Inferior parietal cortex (tissue), 1 donor: ENCODE measurements around the gene LOXL1.
"Not testable (repeated sequence)": the region's sequence is repeated elsewhere in the genome, so short reads cannot be mapped to it uniquely, and the experiment has no call there.

Source experiments
- DNase-seq: peaks from one replicate; pipeline ENCODE4 v3.0.0-alpha.2; 2016; ENCODE audit errors: extremely low spot score

LOXL1 gene

DNA sequence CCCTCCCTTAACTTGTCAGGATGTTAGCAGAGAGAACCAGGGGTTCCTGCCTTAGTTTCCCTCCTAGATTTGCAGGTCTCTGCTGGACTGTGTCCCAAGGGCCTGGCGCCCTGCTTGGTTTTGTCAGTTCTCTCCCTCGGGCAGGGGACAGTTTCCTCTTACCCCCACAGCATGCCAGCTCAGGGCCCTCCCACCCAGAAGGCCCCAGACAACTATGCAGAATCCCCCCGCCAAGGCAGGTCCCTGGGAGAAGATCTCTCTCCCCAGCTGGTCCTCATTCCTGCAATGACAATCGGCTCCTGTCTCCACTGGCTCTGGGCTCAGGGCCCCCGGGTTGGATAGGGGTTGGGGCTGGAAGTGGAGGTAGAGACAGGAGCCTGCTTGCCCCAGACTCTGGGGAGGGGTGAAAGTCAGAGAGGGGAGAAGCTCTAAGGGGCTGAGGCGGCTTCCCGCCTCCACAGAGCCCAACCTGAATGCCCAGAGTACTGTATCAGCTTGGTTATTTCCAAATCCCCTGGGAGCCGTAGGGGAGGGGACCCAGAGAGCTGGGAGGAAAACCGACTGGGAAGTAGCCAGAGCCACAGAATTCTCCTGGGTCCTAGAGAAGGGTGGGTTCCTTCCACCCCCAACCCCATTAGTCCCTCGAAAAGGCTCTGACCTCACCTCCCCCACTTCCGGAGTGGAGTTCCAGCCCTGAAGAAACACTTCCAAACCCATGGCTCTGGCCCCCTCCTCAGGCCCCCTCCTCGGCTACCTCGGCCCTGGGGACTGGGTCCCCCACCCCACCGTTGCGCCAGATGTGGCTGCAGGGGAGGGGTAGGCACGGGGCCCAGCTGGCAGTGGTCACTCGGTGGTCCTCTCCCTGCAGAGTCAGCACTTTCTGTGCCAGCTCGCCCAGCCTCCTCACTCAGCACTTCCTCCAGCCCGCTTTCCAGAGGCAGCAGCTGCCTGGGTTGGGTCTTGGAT, 3.8 kb upstream of the LOXL1 start:
- no peak for DNase-seq

DNA sequence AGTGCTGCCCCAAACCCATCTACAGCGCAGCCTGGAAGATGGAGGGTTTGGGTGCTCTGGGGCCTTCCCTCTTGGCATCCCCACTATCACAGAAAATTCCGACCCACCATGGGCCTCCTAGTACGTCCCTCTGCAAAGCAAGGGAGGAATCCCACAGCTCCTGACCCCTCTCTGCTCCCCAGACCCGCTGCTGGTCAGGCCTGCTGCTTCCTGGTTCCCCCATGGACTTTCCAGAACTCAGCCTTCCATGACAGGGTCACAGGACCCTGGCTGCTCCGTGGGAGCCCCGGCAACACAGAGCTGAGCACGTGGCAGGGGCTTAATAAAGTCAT, 3.1 kb upstream of the LOXL1 start:
- DNase-seq: no peak

DNA sequence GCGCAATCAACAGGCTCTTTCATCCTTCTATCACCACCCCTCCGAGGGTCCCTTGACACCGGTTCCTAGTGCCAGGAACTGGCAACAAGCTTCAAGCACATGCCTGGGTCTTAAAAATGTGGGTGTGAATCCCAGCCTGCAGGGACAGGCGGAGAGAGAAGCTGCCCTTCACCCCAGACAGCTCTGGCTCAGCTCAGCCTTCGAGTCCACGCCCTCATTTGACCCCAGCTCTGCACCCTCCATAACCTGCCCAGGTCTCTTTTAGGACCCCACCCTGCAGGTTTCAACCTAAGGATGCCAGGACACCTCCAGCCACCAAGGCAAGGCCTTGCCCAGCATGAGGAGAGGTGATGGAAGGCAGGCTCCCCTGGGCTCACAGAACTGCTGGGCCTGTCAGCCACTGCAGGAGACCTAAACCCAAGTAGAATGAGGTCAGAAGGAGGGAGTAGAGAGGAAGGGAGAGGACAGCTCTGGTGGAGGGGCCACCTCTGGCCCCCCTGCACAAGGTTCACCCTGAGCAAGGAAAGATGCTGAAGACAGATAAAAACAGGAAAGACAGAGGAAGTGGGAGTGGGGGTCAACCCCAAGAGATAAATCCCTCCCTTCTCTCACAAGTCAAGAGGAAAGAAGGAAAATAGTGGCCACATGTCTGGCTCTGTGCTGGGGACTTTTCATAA, 2.6 kb upstream of the LOXL1 start:
- no peak for DNase-seq

DNA sequence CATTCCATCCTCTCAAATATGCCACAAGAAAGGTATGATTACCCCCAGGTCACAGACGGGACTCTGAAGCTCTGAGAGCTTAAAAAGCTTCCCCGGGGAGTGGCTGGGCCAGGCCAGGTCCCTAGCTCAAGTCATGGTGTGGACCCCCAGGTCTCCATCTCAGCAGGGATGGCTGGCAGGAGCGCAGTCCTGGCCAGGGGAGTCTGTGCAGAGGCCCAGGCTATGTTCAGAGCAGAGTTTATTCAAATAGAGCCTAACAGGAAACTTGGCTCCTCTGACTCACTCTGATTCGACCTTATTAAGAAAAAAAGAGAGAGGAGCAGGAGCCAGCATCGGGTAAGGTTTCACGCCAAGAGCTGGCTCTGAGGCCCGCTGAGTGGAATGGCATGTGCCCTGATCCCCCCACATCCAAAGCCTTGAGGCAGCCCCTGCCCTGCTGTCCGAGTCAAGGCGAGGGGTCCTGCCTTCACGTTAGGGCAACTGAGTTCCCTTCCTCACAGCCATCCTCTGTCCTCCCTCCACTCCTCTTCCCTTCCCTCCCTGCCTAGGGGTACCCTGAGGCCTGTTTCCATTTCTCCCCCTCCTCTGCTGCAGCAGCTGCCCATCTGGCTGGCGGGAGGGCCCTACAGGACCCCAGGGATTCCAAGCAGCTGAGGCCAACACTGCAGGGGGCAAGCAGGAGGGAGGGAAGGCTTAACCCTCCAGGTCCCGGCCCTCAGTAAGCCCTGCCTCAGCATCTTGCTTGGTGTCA, 1.9 kb upstream of the LOXL1 start:
- no peak for DNase-seq

DNA sequence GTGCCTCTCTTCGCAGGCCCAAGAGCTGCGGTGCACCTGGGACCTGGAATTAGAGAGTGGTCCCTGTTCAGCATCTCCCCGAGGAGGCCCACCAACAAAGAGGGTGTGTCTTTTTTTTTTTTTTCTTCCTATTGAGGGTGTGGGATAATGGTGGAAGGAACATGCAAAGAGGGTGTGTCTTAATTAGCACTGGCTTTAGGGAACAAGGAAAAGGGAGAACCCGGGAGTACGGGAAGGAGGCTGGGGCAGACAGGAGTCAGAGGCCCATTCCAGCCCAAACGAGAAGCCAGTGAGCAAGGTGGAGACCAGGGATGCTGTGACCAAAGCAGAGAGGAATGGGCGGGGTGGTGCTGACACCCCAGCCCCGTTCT, 429 bp upstream of the LOXL1 start:
- no peak for DNase-seq

DNA sequence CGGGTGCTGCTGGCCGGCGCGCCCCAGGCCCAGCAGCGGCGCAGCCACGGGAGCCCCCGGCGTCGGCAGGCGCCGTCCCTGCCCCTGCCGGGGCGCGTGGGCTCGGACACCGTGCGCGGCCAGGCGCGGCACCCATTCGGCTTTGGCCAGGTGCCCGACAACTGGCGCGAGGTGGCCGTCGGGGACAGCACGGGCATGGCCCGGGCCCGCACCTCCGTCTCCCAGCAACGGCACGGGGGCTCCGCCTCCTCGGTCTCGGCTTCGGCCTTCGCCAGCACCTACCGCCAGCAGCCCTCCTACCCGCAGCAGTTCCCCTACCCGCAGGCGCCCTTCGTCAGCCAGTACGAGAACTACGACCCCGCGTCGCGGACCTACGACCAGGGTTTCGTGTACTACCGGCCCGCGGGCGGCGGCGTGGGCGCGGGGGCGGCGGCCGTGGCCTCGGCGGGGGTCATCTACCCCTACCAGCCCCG, 777 bp downstream of the LOXL1 start:
- no peak for DNase-seq

DNA sequence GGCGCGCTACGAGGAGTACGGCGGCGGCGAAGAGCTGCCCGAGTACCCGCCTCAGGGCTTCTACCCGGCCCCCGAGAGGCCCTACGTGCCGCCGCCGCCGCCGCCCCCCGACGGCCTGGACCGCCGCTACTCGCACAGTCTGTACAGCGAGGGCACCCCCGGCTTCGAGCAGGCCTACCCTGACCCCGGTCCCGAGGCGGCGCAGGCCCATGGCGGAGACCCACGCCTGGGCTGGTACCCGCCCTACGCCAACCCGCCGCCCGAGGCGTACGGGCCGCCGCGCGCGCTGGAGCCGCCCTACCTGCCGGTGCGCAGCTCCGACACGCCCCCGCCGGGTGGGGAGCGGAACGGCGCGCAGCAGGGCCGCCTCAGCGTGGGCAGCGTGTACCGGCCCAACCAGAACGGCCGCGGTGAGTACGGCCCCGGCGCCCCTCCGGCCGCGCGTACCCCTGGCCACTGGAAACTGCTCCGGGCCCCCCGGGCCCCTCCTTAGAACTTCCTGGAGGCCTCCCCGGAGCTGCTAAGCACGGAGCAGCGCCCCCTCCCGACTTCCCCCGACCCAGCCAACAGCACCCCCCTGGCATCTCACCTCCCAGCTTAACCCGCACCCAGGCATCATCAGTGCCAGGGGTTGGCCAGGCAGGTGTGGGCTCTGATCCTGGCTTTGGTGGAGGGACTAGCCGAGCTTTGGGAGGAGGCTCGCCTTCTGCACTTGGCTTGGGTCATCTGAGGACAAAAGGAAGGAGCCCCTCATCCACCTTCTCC, 1.4 kb downstream of the LOXL1 start:
- no peak for DNase-seq

DNA sequence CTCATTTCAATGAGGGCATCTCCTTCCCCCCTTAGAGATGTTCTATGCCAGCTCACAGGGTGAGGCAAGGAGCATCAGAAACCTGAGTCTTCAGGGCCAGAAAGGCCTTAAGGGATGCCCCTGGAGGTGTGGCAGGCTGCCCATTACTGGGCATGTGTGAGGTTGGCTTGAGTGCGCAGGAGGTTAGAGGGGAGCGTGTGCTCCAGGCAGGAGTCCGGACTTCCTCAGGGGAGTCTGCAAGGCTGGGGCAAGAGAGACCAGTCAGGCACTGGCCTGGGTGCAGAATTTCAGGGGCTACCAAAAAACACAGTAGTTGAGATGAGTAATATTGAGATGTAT, 1.9 kb downstream of the LOXL1 start:
- DNase-seq: no peak

DNA sequence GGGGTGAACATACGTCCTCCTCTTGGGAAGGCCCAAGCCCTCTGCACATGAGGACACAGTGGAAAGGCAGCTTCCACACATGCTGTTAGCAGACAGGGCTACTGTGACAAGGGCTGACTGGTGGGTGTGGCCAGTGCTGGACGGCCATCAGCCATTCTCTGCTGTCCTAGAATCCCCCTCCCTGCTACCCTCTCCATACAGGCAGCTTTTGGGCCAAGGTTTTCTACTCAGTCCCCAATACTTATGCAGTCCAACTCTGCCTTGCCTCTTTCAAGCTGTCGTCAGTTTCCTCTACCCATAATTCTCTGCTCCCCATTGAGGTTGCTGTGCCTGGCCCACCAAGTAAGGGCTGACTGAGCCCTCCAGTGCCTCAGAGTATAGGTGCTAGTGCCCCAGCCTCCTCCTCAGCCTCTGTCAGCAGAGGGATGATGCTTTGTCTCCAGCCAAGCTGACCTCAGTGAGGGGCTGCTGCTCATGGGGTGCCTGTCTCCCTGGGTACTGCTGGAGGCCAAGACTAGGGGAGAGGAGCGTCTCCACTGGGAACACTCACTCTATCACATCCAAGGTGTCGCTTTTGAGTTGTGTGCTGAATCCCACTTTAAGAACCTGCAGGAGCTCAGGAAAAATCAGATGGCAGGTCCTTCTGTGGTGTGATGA, 2.8 kb downstream of the LOXL1 start:
- no peak for DNase-seq

DNA sequence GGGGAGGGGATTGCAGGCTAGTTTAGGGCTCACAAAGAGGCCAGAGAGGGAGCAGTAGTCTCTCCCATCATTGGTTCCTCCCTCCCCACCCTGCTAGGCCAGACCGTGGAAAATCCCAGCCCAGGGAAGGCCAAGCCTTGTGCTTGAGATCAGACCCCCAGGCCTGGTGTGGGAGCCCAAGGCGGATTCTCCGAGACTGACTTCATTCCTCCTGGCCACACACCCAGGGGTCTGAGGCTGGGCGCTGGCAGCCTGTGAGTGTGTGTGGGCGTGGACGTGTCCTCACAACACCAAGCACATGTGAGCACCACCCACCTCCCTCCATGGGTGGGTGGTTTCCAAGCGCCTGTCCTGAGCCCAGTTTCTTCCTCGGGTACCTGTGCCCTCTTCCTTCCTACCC, 4.1 kb downstream of the LOXL1 start:
- no peak for DNase-seq

DNA sequence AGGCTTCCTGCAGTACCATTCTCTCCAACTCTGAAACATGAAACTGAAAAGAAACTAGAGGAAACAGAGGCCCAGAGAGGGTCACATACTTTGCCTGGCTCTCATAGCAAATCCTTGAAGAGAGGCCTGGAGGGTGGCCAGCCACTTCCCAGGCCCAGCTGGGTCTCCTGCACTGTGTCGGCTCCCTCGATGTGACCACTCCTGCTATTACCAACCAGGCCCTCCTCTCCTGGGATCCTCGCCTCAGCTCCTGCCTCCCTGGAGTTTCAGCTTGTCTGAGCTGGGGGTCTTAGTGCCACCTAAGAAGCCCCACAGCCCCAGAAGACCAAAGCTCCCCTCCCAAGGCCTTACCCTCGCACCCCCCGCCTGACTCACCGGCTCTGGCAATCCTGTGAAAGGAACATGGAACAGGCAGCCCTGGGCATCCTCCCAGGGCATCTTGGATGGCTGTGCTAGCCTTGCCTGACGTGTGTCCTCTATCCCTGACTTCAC, 4.6 kb downstream of the LOXL1 start:
- no peak for DNase-seq

DNA sequence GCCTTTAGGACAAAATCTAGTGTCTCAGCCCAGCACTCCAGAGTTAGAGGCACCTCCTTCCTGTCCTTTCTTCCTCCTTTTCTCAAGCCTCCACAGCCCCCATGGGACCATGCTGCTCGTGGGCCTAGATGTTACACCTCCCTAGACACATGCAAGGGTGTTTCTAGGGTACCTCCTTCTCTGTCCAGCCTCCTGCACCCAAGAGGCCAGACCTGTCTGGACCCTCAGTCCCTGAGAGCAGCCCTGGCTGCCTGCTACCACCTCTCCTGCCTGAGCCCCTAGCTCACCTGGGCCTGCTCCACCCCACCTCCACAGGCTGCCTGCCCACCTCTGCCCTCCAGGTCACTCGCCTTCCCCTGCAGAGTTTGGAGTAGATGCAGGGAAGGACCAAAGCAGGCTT, 5.2 kb downstream of the LOXL1 start:
- no peak for DNase-seq

DNA sequence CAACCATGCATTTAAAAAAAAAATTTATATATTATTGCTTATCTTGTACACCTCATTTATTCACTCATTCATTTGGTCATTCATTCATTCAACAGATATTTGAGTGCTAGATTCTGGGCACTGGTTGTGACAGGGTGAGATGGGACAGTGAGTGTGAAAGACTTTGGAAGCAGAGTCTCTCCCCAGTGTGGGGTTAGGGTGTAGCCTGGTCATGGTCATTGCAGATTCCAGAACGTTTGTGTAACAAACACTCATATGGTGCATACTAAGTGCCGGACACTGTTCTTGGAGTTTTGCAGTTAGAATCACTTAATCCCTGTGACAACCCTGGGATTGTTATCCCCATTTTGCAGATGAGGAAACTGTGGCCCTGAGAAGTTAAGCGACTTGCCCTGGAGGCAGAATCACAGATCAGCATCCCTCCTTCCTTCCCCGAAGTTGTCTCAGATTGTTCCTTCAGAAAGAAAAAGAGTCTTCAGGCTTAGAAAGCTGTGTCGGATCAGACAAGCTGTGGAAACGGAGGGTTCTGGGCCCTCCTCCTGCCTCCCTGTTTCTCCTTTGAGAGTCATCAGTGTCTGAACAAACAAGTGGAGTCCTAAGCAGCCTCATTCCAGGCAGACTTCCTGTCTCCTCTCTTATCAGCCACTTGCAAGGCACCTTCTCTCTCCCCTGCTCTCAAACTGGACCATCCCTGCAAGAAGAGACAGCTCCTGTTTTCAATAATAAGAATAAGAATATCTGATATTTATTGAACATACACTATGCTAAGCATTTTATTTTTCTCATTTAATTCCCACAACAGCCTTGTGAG, 6.3 kb downstream of the LOXL1 start:
- no peak for DNase-seq

DNA sequence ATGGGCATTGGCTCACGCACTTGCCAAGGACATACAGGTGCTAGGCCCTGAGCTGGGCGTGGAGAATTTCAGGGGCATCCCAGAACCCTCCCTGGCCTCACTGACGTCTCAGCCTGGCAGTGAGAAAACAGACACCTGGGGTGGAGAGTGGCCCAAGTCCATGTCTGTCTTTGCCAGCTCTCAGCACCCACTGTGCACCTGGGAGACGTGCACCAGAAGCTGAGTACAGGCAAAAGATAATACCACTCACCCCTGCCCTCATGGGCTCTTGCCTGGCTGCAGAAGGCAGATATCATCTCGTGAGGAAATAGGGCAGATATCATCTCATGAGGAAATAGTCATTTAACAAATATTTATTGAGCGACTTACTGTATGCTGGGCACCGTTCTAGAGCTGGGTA, 8.0 kb downstream of the LOXL1 start:
- DNase-seq: no peak

DNA sequence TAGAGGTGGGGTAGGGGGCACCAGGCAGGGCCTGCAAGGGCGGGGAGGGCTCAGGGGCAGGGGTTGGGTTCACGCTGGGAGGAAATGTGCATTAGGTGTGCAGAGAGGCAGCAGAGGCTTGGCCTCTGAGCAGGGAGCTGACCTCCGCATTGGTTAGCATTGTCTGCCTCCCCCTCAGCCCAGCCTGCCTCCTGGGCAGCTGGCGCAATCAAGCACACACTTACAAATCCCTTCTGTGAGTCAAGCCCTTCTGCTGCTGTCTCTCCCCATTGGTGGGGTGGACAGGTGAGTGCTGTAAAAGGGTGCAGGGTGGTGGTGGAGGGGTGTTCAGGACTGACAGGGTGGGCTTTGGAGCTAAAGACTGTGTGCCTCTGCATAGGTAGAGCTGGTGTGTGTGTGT, 9.3 kb downstream of the LOXL1 start:
- DNase-seq: no peak

DNA sequence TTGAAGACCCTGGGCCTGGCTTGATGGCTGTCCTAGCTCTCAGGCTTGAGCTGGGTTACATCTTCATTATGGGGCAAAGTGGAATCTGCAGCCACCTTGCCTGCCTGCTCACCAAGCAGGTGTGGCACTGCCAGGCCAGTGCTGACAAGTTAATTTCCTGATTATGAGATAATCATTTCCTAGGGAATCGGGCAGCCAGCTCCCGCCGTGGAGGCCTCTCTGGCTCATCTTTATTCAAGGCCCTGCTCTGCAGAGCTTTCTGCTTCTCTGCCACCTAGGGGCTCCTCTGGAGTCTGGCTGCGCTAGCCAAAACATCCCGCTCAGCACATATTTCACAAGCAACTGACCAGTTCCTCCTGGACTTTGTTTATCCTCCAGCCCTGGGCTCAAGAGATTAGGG, 9.9 kb downstream of the LOXL1 start:
- no peak for DNase-seq

DNA sequence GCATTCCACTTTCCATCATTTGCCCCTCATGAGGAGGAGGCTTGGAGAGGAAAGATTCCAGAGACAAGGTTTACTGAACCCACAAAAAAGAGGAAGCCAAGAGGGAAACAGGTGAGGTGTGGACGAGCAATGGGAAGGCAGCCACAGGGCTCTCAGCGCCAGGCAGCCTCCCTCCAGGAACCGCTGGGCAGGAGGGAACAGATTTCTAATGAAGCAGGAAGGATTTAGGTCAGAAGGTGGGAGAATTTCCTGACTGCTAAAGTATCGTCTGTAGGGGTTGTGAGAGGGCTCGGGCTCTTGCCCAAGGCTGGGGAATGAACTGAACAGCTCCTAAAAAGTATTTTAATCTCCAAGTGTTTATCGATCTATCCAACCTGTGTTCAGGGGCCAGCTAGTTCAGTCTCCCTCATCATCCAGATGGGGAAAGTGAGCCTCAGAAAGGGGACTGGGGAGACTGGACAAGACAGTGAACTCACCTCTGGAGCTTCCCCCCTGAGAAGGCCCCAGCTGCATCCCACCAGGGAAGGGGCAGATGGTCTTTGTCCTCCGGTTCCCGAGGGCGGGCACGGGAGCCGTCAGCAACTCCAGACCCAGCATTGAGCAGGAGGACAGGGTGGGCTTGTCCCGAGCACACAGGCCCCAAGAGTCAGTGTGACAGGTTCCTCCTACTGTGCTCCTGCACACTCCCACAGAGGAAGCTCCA, 10.5 kb downstream of the LOXL1 start:
- no peak for DNase-seq

DNA sequence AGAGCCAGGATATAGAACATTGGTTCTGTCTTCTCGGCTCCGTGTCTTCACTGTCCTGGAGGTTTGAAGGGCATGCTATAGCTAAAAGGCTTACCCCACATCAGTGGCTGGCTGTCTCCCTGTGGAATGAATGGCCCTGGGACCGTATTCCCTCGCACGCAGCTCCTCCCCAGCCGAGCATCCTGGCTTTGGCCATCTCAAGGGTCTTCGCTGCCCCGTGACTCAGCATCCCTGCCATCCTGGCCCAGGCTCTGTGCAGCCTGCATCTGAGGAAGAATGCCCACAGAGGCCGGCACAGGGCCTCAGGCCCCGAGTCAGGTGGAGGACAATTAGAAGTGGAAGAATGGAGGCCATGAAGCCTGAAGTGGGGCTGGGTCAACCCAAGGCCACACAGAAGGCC, 11.0 kb downstream of the LOXL1 start:
- DNase-seq: no peak

DNA sequence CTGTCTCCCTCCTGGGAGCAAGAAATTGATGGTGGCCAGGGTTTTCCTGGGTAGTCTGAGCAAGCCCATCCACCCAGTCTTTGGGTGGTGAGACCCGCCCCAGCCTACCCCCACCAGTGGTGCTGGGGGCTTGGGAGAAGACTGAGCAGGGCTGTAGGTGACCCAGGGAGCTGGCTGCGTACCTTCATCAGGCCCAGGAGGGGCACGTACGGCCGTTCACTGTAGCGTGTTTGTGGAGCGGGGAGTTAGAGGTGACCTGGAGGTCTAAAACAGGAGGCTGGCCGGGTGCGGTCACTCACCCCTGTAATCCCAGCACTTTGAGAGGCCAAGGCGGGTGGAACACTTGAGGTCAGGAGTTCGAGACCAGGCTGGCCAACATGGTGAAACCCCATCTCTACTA, 11.5 kb downstream of the LOXL1 start:
- no peak for DNase-seq

DNA sequence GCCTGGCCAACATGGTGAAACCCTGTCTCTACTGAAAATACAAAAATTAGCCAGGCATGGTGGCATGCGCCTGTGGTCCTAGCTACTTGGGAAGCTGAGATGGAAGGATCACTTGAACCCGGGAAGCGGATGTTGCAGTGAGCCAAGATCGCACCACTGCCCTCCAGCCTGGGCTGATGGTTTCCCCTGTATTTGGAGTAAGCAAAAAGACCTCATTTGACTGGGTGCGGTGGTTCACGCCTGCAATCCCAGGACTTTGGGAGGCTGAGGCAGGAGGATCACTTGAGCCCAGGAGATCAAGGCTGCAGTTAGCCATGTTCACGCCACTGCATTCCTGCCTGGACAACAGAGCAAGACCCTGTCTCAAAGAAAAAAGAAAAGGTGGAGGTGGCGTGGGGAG, 12.3 kb downstream of the LOXL1 start:
- DNase-seq: not testable (repeated sequence)
